ENCODE results near the gene KCNN1.
"Not testable (repeated sequence)": the region's sequence is repeated elsewhere in the genome, so short reads cannot be mapped to it uniquely, and the experiment has no call there.

Gene KCNN1

DNA sequence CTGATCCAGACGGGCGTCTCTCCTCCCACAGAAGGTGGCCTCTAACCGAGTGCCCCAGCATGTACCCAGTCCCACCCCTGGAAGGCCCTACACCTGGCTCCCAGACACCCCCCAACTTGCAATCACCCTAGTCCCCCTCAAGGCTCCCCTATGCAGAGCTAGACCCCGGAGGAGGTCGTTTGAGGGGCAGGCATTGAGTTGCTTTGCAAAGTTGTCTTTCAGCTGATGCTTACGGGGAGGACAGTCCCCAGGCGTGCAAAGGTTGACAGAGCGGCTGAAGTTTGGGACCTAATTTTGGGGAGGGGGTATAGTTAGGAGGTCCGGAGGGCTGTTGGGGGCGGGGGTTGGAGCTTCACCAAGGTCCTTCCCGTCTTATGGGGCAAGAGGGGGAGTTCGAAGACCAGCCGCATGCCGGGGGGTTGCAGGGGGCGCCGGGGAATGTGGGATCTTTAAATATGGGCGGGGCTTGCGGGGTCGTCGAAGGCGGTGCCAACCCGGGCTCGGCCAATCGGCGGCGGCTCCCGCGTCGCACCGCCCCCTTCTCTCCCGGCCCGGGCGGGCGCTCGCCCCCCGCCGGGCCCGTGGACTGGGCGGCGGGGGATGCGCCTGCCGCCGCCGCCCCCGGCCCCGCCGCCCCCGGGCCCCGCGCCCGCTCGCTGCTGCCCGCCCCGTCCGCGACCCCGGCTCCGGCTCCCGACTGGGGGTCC lies at the start of gene KCNN1:
Gene KCNN1, plus strand, starts transcription at position 558 of the 707 bp plus-strand sequence. CDS start 6,782 bp downstream, outside the sequence.
- no peak within 1 kb of the TSS for H3K27ac ChIP-seq
- TF ChIP-seq ZFX (IDR thresholded peaks at IDR 0.05; ENCODE audit: borderline replicate concordance) = no peak
- TF ChIP-seq, protein P1, sequence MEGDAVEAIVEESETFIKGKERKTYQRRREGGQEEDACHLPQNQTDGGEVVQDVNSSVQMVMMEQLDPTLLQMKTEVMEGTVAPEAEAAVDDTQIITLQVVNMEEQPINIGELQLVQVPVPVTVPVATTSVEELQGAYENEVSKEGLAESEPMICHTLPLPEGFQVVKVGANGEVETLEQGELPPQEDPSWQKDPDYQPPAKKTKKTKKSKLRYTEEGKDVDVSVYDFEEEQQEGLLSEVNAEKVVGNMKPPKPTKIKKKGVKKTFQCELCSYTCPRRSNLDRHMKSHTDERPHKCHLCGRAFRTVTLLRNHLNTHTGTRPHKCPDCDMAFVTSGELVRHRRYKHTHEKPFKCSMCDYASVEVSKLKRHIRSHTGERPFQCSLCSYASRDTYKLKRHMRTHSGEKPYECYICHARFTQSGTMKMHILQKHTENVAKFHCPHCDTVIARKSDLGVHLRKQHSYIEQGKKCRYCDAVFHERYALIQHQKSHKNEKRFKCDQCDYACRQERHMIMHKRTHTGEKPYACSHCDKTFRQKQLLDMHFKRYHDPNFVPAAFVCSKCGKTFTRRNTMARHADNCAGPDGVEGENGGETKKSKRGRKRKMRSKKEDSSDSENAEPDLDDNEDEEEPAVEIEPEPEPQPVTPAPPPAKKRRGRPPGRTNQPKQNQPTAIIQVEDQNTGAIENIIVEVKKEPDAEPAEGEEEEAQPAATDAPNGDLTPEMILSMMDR (IDR thresholded peaks at IDR 0.05) = no peak

DNA sequence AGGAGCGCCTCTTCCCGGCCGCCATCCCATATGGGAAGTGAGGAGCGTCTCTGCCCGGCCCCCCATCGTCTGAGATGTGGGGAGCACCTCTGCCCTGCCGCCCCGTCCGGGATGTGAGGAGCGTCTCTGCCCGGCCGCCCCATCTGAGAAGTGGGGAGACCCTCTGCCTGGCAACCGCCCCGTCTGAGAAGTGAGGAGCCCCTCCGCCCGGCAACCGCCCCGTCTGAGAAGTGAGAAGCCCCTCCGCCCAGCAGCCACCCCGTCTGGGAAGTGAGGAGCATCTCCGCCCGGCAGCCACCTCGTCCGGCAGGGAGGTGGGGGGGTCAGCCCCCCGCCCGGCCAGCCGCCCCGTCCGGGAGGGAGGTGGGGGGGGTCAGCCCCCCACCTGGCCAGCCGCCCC lies 48.8 kb upstream of the KCNN1 start:
- H3K27ac ChIP-seq = not testable (repeated sequence)

DNA sequence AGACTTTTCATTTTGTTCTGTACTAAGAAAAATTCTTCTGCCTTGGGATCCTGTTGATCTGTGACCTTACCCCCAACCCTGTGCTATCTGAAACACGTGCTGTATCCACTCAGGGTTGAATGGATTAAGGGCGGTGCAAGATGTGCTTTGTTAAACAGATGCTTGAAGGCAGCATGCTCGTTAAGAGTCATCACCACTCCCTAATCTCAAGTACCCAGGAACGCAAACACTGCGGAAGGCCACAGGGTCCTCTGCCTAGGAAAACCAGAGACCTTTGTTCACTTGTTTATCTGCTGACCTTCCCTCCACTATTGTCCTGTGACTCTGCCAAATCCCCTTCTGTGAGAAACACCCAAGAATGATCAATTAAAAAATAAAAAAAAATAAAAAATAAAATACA lies 47.8 kb upstream of the KCNN1 start:
- not testable (repeated sequence) for H3K27ac ChIP-seq

DNA sequence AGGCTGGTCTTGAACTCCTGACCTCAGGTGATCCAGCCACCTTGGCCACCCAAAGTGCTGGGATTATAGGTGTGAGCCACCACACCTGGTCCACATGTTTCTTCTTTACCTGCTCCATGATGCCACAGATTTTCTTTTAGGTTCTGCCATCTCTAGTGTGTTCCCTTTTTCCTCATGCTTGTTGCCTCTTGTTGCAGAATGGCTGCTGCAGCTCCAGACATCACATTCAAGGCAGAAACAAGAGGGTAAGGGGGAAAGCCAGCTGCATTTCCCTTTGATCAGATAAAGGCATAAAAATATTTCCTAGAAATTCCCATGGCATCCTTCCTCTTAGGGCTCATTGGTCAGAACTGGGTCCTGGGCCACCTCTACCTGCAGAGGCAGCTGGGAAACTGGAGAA lies 46.4 kb upstream of the KCNN1 start:
- no peak for TF ChIP-seq ZFX (IDR thresholded peaks at IDR 0.05; ENCODE audit: borderline replicate concordance)
- H3K27ac ChIP-seq = no peak overlapping the region

DNA sequence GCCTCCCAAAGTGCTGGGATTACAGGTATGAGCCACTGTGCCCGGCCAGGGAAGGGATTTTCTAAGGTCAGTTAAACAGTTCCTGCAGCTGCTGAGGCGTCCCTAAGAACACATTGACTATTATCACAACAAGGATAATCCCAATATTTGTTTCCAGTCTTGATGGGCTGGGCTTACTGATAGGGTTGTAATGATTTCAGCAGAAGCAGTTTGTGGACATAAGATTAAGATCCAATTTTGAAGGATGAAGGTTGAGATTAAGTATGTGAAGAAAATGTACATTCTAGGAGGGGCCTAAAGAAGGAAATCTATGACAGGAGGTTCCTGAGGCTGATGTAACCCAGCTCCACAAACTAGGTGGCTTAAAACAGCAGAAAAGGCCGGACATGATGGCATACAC lies 44.8 kb upstream of the KCNN1 start:
- H3K27ac ChIP-seq = no peak overlapping the region
- TF ChIP-seq, protein P1 (IDR thresholded peaks at IDR 0.05) = no peak
- no peak for TF ChIP-seq ZFX (IDR thresholded peaks at IDR 0.05; ENCODE audit: borderline replicate concordance)

DNA sequence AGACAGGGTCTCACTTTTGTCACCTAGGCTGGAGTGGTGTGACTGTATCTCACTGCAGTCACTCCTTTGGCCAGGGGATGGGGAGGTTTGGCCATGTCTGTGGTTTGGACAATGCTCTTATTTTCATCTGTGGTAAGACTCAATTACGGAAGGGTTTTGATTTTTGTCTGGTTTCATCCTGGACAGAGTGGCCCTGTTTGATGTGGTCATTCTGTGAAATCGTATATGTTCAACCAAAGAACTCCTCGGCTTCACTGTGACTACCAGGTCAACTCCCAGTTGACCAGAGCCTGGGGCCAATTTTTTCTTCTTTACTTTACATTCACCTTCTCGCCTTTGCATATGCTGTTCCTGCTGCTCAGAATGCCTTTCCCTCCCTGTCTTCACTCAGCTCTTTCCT lies 40.9 kb upstream of the KCNN1 start:
- H3K27ac ChIP-seq = no peak overlapping the region
- no peak for TF ChIP-seq ZFX (IDR thresholded peaks at IDR 0.05; ENCODE audit: borderline replicate concordance)
- TF ChIP-seq, protein P1 (IDR thresholded peaks at IDR 0.05) = no peak

DNA sequence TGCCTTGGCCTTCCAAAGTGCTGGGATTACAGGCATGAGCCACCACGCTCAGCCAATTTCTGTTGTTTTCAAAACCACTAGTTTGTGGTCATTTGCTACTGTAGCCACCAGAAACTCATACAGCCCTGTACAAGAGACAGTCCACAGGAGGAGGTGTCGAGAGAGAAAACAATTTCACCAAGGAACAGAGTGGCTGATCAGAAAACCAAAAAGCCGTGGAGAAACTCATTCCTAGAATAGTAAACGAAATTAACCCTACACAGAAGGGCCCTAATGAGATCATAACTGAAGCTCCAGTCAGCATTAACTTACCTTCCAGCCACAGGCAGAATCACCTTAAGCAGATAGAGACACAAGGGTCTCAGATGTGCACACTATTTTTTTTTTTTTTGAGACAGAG lies 37.9 kb upstream of the KCNN1 start:
- no peak for TF ChIP-seq ZFX (IDR thresholded peaks at IDR 0.05; ENCODE audit: borderline replicate concordance)
- TF ChIP-seq, protein P1 (IDR thresholded peaks at IDR 0.05) = no peak
- H3K27ac ChIP-seq = no peak overlapping the region

DNA sequence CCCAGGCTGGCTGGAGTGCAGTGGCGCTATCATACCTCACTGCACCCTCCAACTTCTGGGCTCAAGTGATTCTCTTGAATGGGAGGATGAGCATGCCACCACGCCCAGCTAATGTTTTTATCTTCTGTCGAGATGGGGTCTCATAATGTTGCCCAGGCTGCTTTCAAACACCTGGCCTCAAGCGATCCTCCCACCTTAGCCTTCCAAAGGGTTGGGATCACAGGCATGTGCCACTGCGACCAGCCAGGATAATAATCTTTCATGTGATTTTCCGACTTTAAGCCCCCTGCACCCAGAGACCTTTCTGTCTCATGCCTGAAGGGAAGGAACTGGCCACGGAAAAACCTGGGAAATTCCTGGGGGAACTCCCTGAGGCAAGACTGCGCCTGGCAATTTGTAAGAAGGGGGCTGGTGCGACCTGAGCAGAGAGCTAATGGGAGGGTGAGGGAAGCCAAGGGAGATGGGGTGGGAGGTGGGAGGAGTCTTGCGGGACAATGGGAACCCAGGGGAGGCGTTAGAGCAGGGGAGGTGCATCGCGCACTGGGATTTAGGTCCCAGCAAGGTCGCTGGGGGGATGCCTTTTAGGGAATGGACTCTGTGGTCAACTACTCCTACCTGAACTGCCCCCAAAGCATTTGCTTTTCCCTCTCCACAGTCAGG lies 35.2 kb upstream of the KCNN1 start:
- no peak for TF ChIP-seq ZFX (IDR thresholded peaks at IDR 0.05; ENCODE audit: borderline replicate concordance)
- TF ChIP-seq, protein P1 (IDR thresholded peaks at IDR 0.05) = no peak
- no peak overlapping the region for H3K27ac ChIP-seq
